Measurements from ENCODE around the gene ART4.

- TF ChIP-seq, protein P1, sequence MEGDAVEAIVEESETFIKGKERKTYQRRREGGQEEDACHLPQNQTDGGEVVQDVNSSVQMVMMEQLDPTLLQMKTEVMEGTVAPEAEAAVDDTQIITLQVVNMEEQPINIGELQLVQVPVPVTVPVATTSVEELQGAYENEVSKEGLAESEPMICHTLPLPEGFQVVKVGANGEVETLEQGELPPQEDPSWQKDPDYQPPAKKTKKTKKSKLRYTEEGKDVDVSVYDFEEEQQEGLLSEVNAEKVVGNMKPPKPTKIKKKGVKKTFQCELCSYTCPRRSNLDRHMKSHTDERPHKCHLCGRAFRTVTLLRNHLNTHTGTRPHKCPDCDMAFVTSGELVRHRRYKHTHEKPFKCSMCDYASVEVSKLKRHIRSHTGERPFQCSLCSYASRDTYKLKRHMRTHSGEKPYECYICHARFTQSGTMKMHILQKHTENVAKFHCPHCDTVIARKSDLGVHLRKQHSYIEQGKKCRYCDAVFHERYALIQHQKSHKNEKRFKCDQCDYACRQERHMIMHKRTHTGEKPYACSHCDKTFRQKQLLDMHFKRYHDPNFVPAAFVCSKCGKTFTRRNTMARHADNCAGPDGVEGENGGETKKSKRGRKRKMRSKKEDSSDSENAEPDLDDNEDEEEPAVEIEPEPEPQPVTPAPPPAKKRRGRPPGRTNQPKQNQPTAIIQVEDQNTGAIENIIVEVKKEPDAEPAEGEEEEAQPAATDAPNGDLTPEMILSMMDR (IDR thresholded peaks at IDR 0.05; ENCODE audit: extremely low read depth in 1 of 2, insufficient read depth in 1 of 2, low read depth in 1 of 2, low read length in 2 of 2), result no peak
- TF ChIP-seq POLR2AphosphoS5 (IDR thresholded peaks at IDR 0.05; ENCODE audit: insufficient read depth, low read depth, low read length), result no peak
- TF ChIP-seq, protein P2, sequence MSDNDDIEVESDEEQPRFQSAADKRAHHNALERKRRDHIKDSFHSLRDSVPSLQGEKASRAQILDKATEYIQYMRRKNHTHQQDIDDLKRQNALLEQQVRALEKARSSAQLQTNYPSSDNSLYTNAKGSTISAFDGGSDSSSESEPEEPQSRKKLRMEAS (IDR thresholded peaks at IDR 0.05; ENCODE audit: insufficient read depth, insufficient read length), result no peak
- TF ChIP-seq POLR2A (IDR thresholded peaks at IDR 0.05; ENCODE audit: low read depth, low read length), result no peak
- TF ChIP-seq EZH2 (IDR thresholded peaks at IDR 0.05; ENCODE audit: borderline replicate concordance, low read depth, low read length, severe bottlenecking), result no peak
- no peak for TF ChIP-seq GATA2 (IDR thresholded peaks at IDR 0.05; ENCODE audit: insufficient read depth, insufficient read length, low read depth, low read length)
- TF ChIP-seq JUN (IDR thresholded peaks at IDR 0.05; ENCODE audit: borderline replicate concordance, insufficient read depth, insufficient read length, low read depth), result no peak
Measured at GRCh38 chr12:14795028-14795448, 48.3 kb downstream of the ART4 start.
